Measurements from ENCODE around the gene A1CF. TPM values are rescaled to one million over a fixed set of nuclear protein-coding genes. Genes with fewer than 3 reads are reported as not detected.
"Not testable (repeated sequence)": the region's sequence is repeated elsewhere in the genome, so short reads cannot be mapped to it uniquely, and the experiment has no call there.

A1CF gene
- total and polyA plus RNA-seq, 9 donors: 0.12 to 0.15 TPM; not detected in 7

DNA sequence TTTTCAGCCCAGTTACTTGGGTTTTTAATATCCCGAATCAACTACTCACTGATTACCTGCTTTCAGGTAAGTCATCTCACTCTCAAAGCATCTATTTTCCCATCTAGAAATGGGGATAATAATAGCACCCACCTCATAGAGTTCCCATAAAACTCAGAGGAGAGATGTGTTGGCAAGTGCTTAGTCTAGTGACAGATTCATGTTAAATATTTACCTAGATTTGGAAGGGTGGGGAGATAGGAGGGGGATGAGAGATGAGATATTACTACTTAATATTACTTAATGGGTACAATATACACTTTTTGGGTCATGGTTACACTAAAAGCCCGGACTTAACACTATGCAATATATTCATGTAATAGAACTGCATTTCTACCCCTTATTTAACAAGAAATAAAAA, 7.0 kb upstream of the A1CF start:
- 84 to 87% (median 84%) methylated on average over 2 of the region's 2 CpGs for WGBS, 3 donors
- H3K4me1 ChIP-seq (ENCODE audit: insufficient read depth): no peaks in the 10 kb centered on the region
- DNase-seq: no peak
- no peak for TF ChIP-seq EP300 (IDR thresholded peaks at IDR 0.05)
- TF ChIP-seq, protein P1, sequence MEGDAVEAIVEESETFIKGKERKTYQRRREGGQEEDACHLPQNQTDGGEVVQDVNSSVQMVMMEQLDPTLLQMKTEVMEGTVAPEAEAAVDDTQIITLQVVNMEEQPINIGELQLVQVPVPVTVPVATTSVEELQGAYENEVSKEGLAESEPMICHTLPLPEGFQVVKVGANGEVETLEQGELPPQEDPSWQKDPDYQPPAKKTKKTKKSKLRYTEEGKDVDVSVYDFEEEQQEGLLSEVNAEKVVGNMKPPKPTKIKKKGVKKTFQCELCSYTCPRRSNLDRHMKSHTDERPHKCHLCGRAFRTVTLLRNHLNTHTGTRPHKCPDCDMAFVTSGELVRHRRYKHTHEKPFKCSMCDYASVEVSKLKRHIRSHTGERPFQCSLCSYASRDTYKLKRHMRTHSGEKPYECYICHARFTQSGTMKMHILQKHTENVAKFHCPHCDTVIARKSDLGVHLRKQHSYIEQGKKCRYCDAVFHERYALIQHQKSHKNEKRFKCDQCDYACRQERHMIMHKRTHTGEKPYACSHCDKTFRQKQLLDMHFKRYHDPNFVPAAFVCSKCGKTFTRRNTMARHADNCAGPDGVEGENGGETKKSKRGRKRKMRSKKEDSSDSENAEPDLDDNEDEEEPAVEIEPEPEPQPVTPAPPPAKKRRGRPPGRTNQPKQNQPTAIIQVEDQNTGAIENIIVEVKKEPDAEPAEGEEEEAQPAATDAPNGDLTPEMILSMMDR (IDR thresholded peaks at IDR 0.05): no peak
- TF ChIP-seq POLR2A (IDR thresholded peaks at IDR 0.05): no peak
- H3K9me3 ChIP-seq: no peaks in the 10 kb centered on the region
- no peaks in the 10 kb centered on the region for H3K27me3 ChIP-seq
- H3K36me3 ChIP-seq: no peaks in the 10 kb centered on the region
- intact Hi-C loops (cut with DNase I): no loop called here
- H3K4me3 ChIP-seq: no peak overlapping the region
- H3K27ac ChIP-seq: no peak overlapping the region

DNA sequence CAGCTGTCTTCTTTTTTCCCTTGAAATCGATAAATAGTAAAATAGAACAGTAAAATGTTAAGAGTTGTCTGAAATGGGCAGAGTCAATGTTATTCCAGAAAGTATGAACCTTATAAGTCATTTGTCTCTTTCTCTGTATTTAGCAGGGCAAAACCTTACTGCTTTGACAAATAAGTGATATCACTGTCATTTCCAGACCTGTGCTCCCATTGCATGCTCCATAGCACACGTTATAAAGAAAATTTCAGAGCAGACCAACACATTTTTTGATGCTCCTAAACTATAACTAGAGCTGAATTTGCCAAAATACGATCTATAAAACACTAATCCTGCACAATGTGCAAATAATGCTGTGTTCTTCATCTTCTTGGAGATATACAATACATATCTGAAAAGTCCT, 1.1 kb downstream of the A1CF start:
- TF ChIP-seq, protein P1 (IDR thresholded peaks at IDR 0.05): no peak
- TF ChIP-seq POLR2A (IDR thresholded peaks at IDR 0.05) (no peak), EP300 (IDR thresholded peaks at IDR 0.05) (no peak)
- H3K4me1 ChIP-seq (ENCODE audit: insufficient read depth): no peaks in the 10 kb centered on the region
- no peaks in the 10 kb centered on the region for H3K36me3 ChIP-seq
- H3K27me3 ChIP-seq: no peaks in the 10 kb centered on the region
- DNase-seq: no peak
- intact Hi-C loops (cut with DNase I): no loop called here
- WGBS, 3 donors: 64 to 66% (median 65%) methylated on average over 3 of the region's 3 CpGs
- no peaks in the 10 kb centered on the region for H3K9me3 ChIP-seq
- H3K27ac ChIP-seq: no peak overlapping the region
- no peak overlapping the region for H3K4me3 ChIP-seq

DNA sequence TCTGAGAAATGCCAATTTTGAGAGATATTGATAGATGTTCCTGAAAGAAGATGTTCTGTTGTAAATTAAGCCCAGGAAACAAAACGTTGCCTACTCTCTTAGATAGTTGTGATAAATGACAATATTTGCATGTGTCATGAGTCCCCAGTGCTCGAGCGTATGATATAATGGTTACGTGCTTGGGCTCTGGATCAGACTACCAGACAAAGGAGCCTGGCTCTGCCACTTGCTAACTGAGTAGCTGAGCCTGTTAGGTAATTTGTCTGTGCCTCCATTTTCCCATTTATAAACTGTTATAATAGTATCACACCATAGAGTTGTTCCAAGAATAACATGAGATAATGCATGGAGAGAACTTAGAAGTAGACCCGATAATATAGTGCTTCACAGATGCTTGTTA, 1.8 kb downstream of the A1CF start:
- Histone ChIP-seq H3K4me3 (no peak overlapping the region), H3K4me1 (ENCODE audit: insufficient read depth) (no peaks in the 10 kb centered on the region), H3K36me3 (no peaks in the 10 kb centered on the region), H3K9me3 (no peaks in the 10 kb centered on the region), H3K27me3 (no peaks in the 10 kb centered on the region), H3K27ac (no peak overlapping the region)
- TF ChIP-seq, protein P1 (IDR thresholded peaks at IDR 0.05): no peak
- TF ChIP-seq EP300 (IDR thresholded peaks at IDR 0.05) (no peak), POLR2A (IDR thresholded peaks at IDR 0.05) (no peak)
- WGBS, 3 donors: 51 to 56% (median 55%) methylated on average over 5 of the region's 5 CpGs
- intact Hi-C loops (cut with DNase I): no loop called here
- DNase-seq: no peak

DNA sequence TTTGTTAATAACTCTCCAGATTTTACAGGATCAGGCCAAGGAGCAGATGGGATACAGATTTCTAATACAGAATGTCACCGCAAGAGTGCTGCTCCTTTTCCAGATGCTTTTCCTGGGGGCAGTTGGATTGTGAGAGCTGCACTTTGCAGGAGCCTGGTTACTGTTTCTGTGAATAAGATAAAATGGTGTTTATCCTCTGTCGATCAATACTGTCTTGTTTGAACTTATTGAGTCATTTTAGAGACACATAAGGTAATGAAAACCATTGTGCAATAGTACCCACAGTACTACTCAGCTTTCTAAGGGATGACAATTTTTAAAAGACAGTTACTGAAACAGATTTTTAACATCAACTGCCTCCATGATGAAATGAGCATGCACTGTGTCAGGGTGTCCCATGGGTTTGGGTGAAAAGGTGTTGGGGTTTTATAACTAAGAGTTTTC, 2.9 kb downstream of the A1CF start:
- no peaks in the 10 kb centered on the region for H3K9me3 ChIP-seq
- H3K36me3 ChIP-seq: no peaks in the 10 kb centered on the region
- no peaks in the 10 kb centered on the region for H3K27me3 ChIP-seq
- H3K4me1 ChIP-seq (ENCODE audit: insufficient read depth): no peaks in the 10 kb centered on the region
- no peak for TF ChIP-seq EP300 (IDR thresholded peaks at IDR 0.05)
- no peak for TF ChIP-seq POLR2A (IDR thresholded peaks at IDR 0.05)
- TF ChIP-seq, protein P1 (IDR thresholded peaks at IDR 0.05): no peak
- 48 to 82% (median 67%) methylated on average over 2 of the region's 2 CpGs for WGBS, 3 donors
- no peak overlapping the region for H3K4me3 ChIP-seq
- intact Hi-C loops (cut with DNase I): no loop called here
- no peak for DNase-seq
- no peak overlapping the region for H3K27ac ChIP-seq

DNA sequence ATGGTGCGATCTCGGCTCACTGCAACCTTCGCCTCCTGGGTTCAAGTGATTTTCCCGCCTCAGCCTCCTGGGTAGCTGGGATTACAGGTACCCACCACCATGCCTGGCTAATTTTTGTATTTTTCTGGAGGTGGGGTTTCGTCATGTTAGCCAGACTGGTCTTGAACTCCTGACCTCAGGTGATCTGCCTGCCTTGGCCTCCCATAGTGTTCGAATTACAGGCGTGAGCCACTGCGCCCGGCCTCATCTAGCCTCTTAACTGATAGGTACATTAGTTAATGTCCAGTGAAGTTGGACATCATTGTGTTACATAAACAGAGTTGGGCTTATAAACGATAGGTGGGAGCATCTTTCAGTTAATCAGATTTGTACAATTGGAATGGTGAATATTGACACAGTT, 4.4 kb downstream of the A1CF start:
- intact Hi-C loops (cut with DNase I); H3K4me1 ChIP-seq (ENCODE audit: insufficient read depth); H3K36me3 ChIP-seq; H3K27ac ChIP-seq; H3K4me3 ChIP-seq; H3K9me3 ChIP-seq; H3K27me3 ChIP-seq; DNase-seq: not testable (repeated sequence)
- 88 to 93% (median 88%) methylated on average over 10 of the region's 10 CpGs for WGBS, 3 donors

Data from ovary (tissue), 9 donors.